GM12801 (cell line): Measurements from ENCODE around the gene SLC66A2.

Source experiments
- TF ChIP-seq, protein P1 (sequence below): IDR thresholded peaks from one replicate; pipeline ENCODE4 v1.5.1; 2011; ENCODE audit warnings: control low read depth; ENCODE audit not compliant: insufficient read length; ENCODE audit errors: extremely low read depth

SLC66A2 gene

DNA sequence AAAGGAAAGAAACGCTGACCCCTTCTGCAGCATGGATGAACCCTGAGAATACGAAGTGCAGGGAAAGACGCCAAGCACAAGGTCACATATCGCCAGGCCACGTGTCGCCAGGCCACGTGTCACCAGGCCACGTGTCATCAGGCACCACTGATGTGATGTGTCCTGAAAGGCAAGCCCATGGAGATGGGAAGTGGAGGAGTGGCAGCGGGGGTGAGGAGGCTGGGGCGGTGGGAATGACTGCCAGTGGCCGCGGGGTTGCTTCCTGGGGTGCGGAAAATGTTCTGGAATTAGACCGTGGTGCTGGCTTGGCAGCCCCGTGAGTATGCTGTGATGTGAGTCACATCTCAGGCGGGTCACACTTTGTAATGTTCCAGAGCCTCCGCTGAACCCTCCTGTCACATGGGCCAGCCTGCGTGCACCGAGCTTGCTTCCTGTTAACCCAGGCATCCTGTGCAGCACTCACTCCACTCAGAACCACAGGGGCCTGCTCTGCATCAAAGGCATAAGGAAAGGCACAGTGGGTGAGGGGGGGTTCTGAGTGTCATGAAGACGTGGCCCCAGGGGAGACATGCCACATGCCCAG, 39.0 kb downstream of the SLC66A2 start:
- TF ChIP-seq, protein P1, sequence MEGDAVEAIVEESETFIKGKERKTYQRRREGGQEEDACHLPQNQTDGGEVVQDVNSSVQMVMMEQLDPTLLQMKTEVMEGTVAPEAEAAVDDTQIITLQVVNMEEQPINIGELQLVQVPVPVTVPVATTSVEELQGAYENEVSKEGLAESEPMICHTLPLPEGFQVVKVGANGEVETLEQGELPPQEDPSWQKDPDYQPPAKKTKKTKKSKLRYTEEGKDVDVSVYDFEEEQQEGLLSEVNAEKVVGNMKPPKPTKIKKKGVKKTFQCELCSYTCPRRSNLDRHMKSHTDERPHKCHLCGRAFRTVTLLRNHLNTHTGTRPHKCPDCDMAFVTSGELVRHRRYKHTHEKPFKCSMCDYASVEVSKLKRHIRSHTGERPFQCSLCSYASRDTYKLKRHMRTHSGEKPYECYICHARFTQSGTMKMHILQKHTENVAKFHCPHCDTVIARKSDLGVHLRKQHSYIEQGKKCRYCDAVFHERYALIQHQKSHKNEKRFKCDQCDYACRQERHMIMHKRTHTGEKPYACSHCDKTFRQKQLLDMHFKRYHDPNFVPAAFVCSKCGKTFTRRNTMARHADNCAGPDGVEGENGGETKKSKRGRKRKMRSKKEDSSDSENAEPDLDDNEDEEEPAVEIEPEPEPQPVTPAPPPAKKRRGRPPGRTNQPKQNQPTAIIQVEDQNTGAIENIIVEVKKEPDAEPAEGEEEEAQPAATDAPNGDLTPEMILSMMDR = no peak

DNA sequence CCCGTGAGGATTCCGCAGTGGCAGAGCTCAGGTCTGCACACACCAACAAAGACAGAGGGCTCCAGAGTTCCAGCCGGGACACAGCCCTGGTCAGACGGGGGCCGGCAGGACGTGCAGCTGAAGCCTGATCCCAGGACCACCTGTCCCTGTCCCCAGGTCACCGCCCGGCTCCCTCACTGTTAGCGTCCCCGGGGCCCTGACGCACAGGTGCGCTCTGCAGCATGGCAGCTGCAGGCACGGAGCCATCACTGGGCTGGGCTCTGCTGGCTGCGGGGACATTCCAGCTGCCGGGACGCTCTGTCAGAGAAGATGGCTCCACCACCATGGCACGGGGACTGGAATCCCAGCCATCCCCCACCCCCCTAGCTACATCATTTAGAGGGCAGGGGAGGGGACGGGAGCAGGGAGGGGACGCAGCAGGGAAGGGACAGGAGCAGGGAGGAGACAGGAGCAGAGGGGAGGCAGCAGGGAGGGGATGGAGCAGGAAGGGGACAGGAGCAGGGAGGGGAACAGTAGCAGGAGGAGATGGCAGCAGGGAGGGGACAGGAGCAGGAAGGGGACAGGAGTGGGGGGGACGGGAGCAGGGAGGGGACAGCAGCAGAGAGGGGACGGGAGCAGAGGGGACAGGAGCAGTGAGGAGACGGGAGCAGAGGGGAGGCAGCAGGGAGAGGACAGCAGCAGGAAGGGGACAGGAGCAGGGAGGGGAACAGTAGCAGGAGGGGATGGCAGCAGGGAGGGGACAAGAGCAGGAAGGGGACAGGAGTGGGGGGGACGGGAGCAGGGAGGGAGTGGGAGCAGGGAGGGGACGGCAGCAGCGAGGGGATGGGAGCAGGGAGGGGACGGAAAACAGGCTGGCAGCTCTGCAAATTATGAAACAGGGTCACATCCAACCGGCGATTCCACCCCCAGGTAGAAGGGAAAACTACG, 39.8 kb downstream of the SLC66A2 start:
- TF ChIP-seq, protein P1 = no peak

DNA sequence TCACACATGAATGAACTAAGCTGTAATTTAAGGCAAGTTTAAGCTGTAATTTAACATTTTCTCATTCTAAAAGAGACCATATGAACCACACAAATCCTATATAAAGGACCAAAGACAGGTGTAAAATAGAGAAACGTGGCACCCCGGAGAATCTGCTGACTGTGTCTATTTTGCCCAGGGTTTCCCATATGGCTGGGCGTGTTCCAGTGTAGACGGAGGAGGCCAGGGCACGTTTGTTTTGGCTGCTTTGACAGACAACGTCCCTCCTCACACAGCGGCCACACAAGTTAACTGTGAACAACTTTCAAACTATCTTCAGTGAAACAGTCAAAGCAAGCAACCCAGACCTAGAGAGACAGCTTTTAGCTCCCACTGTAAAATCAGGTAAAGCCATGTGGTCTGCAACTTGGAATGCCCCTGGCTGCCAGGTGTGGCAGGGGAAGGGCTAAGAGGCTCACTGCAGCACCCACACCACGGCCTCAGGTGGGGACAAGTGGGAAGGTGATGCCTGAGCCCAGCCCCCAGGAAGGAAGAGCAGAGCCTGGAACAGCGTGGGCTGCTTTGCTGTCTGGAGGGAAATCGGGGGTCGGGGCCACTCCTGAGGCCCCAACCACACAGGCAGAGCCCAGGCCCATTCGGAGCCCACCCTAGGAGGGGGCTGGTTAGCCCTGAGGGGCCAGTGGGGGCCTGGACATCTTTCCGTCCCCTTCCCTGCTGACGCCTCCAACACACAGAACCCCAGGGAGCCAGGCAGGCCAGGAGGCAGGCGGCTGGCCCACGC, 40.7 kb downstream of the SLC66A2 start:
- TF ChIP-seq, protein P1 = no peak

DNA sequence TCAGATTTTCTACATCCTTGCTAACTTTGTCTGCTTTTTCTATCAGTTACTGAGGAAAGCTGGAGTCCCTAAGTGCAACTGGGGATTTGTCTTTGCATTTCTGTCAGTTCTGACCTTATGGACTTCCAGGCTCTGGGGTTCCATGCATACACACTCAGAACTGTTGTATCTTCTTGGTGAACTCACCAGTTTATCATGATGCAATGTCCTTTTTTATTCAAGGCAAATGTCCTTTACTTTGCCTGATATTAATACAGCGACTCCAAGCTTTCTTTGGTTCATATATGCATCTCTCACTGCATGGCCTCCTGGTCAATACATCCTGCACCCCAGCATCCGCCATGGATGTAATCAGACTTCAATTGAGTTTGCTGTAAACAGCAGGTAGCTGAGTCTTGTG, 44.7 kb downstream of the SLC66A2 start:
- TF ChIP-seq, protein P1 = no peak

DNA sequence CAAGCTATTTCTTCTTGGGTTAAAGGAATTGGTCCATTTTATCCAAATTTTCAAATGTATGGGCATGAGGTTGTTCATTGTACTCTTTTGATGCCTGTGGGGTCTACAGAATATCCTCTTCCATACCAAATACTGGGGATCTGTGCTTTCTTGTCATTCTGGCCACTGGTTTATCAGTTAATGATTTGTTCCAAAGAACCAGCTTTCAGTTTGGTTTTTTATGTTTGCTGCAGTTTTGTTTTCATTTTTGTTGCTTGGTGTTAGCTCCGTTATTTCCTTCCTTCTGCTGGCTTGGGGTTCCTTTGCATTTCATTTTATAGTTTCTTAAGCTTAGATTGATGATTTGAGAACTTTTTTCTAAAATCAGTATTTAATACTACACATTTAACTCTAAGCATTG, 45.5 kb downstream of the SLC66A2 start:
- TF ChIP-seq, protein P1 = no peak

DNA sequence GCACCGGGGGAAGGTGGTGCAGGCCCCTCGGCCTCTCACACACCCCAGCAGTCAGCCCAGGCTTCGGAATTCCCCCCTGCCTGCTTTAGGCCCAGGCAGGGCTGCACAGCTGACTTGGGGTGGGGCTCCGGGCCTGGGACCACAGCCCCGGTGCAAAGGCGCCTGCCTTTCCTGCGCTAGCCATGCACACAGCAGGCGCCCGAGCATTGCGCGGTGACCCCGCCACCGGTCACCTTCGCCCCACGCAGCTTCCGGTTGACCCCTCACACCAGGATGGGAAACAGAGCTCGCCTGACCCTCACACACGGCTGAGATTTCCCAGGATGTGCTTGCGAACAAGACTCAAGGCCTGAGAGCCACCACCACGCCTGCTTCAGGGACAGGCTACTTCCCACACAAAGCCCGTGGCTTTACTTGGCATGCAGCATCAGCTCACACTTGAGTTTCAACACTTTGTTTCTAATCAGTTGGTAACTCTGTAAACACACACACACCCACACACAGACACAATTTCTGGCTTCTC, 46.0 kb downstream of the SLC66A2 start:
- TF ChIP-seq, protein P1 = no peak
